Measurements from ENCODE around the gene ZBP1. TPM values are rescaled to one million over a fixed set of nuclear protein-coding genes. Genes with fewer than 3 reads are reported as not detected.

The ZBP1 gene
- total and polyA plus RNA-seq, 9 donors: 0.12 to 0.92 (median 0.24) TPM; not detected in 4

GRCh38 chr20:57609086-57609841, 11.0 kb downstream of the ZBP1 start:
- peak in 1 of 5 donors; percentile 6 for DNase-seq
- TF ChIP-seq CTCF (IDR thresholded peaks at IDR 0.05) (no peak), POLR2A (IDR thresholded peaks at IDR 0.05) (no peak), EP300 (IDR thresholded peaks at IDR 0.05) (no peak)
- 83 to 87% (median 85%) methylated on average over 14 to 16 of the region's 16 CpGs for whole genome bisulfite sequencing, 3 donors

GRCh38 chr20:57608516-57608915, 11.7 kb downstream of the ZBP1 start:
- H3K9me3 ChIP-seq: no peaks in the 10 kb centered on the region

More at GRCh38 chr20:57609086-57609841, 11.0 kb downstream of the ZBP1 start:
- H3K27ac ChIP-seq: no peak overlapping the region
- H3K4me3 ChIP-seq: no peak overlapping the region
- H3K4me1 ChIP-seq (ENCODE audit: insufficient read depth): no peaks in the 10 kb centered on the region
- H3K36me3 ChIP-seq: no peaks in the 10 kb centered on the region
- intact Hi-C loops (cut with DNase I): no loop called here
- H3K27me3 ChIP-seq: no peaks in the 10 kb centered on the region
- no peaks in the 10 kb centered on the region for H3K9me3 ChIP-seq

GRCh38 chr20:57605878-57606277, 14.3 kb downstream of the ZBP1 start:
- no peak overlapping the region for H3K27ac ChIP-seq
- no peaks in the 10 kb centered on the region for H3K27me3 ChIP-seq
- no peaks in the 10 kb centered on the region for H3K36me3 ChIP-seq
- no peak for DNase-seq
- no peak overlapping the region for H3K4me3 ChIP-seq
- 73 to 81% (median 76%) methylated on average over 5 of the region's 5 CpGs for WGBS, 3 donors
- H3K4me1 ChIP-seq (ENCODE audit: insufficient read depth): no peaks in the 10 kb centered on the region
- TF ChIP-seq CTCF (IDR thresholded peaks at IDR 0.05) (no peak), EP300 (IDR thresholded peaks at IDR 0.05) (no peak), POLR2A (IDR thresholded peaks at IDR 0.05) (no peak)
- intact Hi-C loops (cut with DNase I): no loop called here
- no peaks in the 10 kb centered on the region for H3K9me3 ChIP-seq

More at GRCh38 chr20:57608516-57608915, 11.7 kb downstream of the ZBP1 start:
- 73 to 87% (median 86%) methylated on average over 7 of the region's 7 CpGs for WGBS, 3 donors
- Histone ChIP-seq H3K27me3 (no peaks in the 10 kb centered on the region), H3K36me3 (no peaks in the 10 kb centered on the region), H3K4me1 (ENCODE audit: insufficient read depth) (no peaks in the 10 kb centered on the region), H3K27ac (no peak overlapping the region), H3K4me3 (no peak overlapping the region)
- TF ChIP-seq POLR2A (IDR thresholded peaks at IDR 0.05) (no peak), CTCF (IDR thresholded peaks at IDR 0.05) (no peak)
- DNase-seq: peak in 1 of 5 donors; percentile 3
- intact Hi-C loops (cut with DNase I): no loop called here

- WGBS, 3 donors: 73 to 84% (median 81%) methylated on average over 5 of the region's 5 CpGs
These were observed 15.2 kb downstream of the ZBP1 start for GRCh38 chr20:57605045-57605444.

More at GRCh38 chr20:57605045-57605444, 15.2 kb downstream of the ZBP1 start:
- no peak for TF ChIP-seq POLR2A (IDR thresholded peaks at IDR 0.05)
- TF ChIP-seq EP300 (IDR thresholded peaks at IDR 0.05): no peak
- TF ChIP-seq CTCF (IDR thresholded peaks at IDR 0.05): no peak
- Histone ChIP-seq H3K9me3 (no peaks in the 10 kb centered on the region), H3K4me3 (no peak overlapping the region), H3K27me3 (no peaks in the 10 kb centered on the region), H3K4me1 (ENCODE audit: insufficient read depth) (no peaks in the 10 kb centered on the region), H3K27ac (no peak overlapping the region), H3K36me3 (no peaks in the 10 kb centered on the region)
- DNase-seq: no peak
- intact Hi-C loops (cut with DNase I): no loop called here
